Heart left ventricle (tissue), 13 donors: Measurements from ENCODE around the gene MYO3A.

ENCODE experiments used
- POLR2A ChIP-seq, 2 donors: fragments of 450-650 bp; IDR thresholded peaks; one replicate each; pipeline ENCODE4 v1.6.1; 2017; ENCODE audit warnings: antibody characterized with exemption in 2 of 2, mild to moderate bottlenecking in 2 of 2, moderate library complexity in 2 of 2
- TF ChIP-seq, protein P1 (sequence below), 12 donors: fragments of 200-600 bp; sonication (generic) in 4 of 12; IDR thresholded peaks; one replicate each; pipeline versions ENCODE4 v1.5.0 to v1.8.0; 2018 to 2022; ENCODE audit warnings: antibody characterized with exemption in 12 of 12, mild to moderate bottlenecking in 5 of 12
- donor health status: ischemic (EF 13 %, LVEDD 7.1; RV severe dilation, severe dysfunction).
- donor health status: DM: no; HTN: yes; CAD: no.
- donor health status: DM: no; HTN: no; CAD: no.
- donor health status: ischemic (EF 25% LVEDD 6.9; RV normal size, moderate dysfunction).
- donor health status: ischemic (EF 25% LVEDD 5.7; RV mildly dilated, moderate dysfunction).
- donor health status: ischemic (EF 35%, LVEDD 5.7; RV mildly dilated, moderate dysfunction).
- donor health status: nonischemic (EF 11% LVEDD 7.7; RV severe dilation, severe dysfunction).
- donor health status: DM: yes; HTN: yes; CAD: no.
- donor health status: PGD.
- donor health status: ischemic (EF 29% LVEDD 5.4; RV normal size, mild dysfunction).
- donor health status: nonischemic (EF 23%, LVEDD 6.1; RV moderate dilation, normal function).

DNA sequence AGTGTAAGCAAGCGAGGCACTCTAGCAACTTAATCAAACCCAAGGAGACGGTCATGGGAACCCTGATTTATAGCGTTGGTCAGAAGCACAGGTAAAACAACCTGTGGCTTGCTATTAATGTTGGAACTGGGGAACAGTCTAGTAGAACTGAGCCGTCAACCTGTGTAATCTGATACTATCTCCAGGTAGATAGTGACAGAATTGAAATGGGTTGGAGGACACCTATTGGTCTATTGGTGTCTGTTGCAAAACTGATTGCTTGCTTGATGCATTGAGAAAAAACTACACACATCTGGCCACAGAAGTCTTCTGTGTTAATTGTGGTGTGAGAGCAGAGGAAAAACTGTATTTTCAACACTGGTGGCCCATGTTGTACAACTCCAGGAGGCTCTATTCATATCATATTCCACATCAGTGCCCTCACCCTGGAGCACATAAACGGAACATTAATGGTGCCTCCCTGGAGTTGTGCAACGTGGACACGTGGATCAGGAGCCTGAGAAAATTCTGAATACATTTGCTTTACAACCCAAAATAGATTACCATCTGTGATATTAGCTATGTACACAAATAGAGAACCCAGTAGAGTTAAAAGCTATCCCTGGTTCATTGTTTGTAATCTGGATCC is 112.2 kb downstream of the MYO3A start:
- TF ChIP-seq POLR2A (IDR thresholded peaks at IDR 0.05): no peak
- TF ChIP-seq, protein P1, sequence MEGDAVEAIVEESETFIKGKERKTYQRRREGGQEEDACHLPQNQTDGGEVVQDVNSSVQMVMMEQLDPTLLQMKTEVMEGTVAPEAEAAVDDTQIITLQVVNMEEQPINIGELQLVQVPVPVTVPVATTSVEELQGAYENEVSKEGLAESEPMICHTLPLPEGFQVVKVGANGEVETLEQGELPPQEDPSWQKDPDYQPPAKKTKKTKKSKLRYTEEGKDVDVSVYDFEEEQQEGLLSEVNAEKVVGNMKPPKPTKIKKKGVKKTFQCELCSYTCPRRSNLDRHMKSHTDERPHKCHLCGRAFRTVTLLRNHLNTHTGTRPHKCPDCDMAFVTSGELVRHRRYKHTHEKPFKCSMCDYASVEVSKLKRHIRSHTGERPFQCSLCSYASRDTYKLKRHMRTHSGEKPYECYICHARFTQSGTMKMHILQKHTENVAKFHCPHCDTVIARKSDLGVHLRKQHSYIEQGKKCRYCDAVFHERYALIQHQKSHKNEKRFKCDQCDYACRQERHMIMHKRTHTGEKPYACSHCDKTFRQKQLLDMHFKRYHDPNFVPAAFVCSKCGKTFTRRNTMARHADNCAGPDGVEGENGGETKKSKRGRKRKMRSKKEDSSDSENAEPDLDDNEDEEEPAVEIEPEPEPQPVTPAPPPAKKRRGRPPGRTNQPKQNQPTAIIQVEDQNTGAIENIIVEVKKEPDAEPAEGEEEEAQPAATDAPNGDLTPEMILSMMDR (IDR thresholded peaks at IDR 0.05): no peak
